Measurements from ENCODE around the gene CYP4F12.
A peak's percentile ranks its signal among the peaks of the same experiment; 100 is the strongest.

The CYP4F12 gene

DNA sequence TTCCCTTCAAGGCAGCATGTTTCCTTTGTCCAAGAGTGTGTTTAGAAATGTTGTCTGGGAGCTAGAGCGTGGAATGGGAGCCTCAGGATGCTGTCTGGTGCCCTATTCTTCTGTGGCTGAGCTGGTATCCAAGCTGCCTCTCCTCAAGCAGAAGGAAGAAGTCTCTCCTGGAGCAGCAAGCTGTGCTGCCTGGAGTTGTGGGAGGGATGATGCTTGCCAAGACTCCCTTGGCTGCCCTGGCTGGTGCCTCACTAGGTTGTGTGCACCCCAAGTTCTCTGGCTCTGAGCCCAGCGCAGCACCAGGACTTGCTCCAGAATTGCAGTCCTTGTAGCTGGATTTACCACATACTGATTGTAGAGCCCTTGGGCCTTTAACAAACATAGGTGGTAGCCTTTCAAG lies 36.9 kb upstream of the CYP4F12 start:
- Histone ChIP-seq H3K36me3 (ENCODE audit: control insufficient read depth in 1 of 2, insufficient read depth in 2 of 2, low read length in 2 of 2) (no peaks in the 10 kb centered on the region), H3K4me3 (ENCODE audit: low read depth in 1 of 2, low read length in 2 of 2) (no peak overlapping the region), H3K9ac (ENCODE audit: low read depth in 1 of 2, low read length in 2 of 2) (no peak overlapping the region), H3K27me3 (ENCODE audit: control insufficient read depth in 1 of 2, insufficient read depth in 2 of 2, low read length in 2 of 2) (no peaks in the 10 kb centered on the region), H3K9me3 (ENCODE audit: control insufficient read depth in 1 of 2, low read length in 2 of 2) (no peaks in the 10 kb centered on the region), H3K27ac (ENCODE audit: low read depth, low read length) (no peak overlapping the region), H3K4me1 (ENCODE audit: control insufficient read depth in 1 of 2, insufficient read depth in 2 of 2, low read length in 2 of 2) (peaks cover 13 to 34% of the 10 kb centered on the region in 2 donors)

DNA sequence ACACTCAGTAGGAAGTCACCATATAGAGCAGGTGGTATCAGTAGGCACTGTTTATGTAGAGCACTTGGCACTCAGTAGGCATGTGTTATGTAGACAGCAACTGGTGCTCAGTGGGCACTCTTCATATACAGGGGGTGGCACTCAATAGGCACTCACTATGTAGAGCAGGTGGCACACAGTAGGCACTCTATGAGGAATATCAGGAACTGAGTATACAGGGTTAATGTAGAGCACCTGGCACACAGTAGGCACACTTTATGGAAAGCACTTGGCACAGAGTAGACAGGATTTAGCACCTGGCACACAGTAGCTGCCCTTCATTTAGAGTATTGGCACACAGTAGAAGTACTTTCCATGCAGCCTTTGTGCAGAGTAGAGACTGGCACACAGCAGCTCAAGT lies 33.3 kb upstream of the CYP4F12 start:
- H3K36me3 ChIP-seq (ENCODE audit: control insufficient read depth in 1 of 2, insufficient read depth in 2 of 2, low read length in 2 of 2) = no peaks in the 10 kb centered on the region
- peaks cover 31 to 39% of the 10 kb centered on the region in 2 donors for H3K4me1 ChIP-seq (ENCODE audit: control insufficient read depth in 1 of 2, insufficient read depth in 2 of 2, low read length in 2 of 2)
- H3K9me3 ChIP-seq (ENCODE audit: control insufficient read depth in 1 of 2, low read length in 2 of 2) = no peaks in the 10 kb centered on the region
- H3K27ac ChIP-seq (ENCODE audit: low read depth, low read length) = no peak overlapping the region
- H3K27me3 ChIP-seq (ENCODE audit: control insufficient read depth in 1 of 2, insufficient read depth in 2 of 2, low read length in 2 of 2) = no peaks in the 10 kb centered on the region
- H3K9ac ChIP-seq (ENCODE audit: low read depth in 1 of 2, low read length in 2 of 2) = no peak overlapping the region
- H3K4me3 ChIP-seq (ENCODE audit: low read depth in 1 of 2, low read length in 2 of 2) = no peak overlapping the region

DNA sequence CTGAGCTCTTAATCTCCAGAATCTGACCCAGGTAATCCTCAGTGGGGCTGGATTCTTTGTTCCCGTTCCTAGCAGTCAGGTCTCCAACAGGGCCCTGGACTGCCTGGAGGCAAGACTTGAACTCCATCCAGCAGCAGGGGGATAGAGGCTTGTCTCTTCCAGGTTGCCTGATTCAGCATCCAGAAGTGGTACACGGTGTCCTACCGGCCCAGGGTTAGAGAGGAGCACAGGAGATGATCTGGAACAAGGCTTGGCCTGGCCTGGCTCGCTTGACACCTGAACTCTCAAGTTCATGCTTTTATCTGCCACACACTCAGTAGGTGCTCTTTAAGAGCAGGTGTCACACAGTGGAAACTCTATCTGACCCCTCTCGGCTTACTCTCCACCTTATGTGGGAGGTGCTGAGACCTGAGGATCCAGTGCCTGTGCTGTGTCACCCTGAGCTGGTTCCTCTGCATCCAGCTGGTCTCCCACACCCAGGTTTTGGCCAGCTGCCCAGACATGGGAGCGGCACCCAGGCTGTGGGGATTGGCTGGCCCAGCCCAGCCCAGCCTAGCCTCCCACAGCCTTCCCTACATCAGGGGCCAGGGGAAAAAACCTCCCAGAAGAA lies 32.5 kb upstream of the CYP4F12 start, which contains the start of gene CYP4F3:
CYP4F3 (plus strand) TSS at position 604 of the 610 bp plus-strand sequence. CDS start 519 bp downstream, outside the sequence.
- Histone ChIP-seq H3K27ac (ENCODE audit: low read depth, low read length) (peak within 1 kb of the TSS; percentile 88), H3K27me3 (ENCODE audit: control insufficient read depth in 1 of 2, insufficient read depth in 2 of 2, low read length in 2 of 2) (no peaks in the 10 kb centered on the region), H3K9me3 (ENCODE audit: control insufficient read depth in 1 of 2, low read length in 2 of 2) (no peaks in the 10 kb centered on the region), H3K9ac (ENCODE audit: low read depth in 1 of 2, low read length in 2 of 2) (peak within 1 kb of the TSS; percentile 48 to 54), H3K4me1 (ENCODE audit: control insufficient read depth in 1 of 2, insufficient read depth in 2 of 2, low read length in 2 of 2) (peaks cover 31 to 38% of the 10 kb centered on the region in 2 donors), H3K4me3 (ENCODE audit: low read depth in 1 of 2, low read length in 2 of 2) (peak within 1 kb of the TSS; percentile 46 to 49), H3K36me3 (ENCODE audit: control insufficient read depth in 1 of 2, insufficient read depth in 2 of 2, low read length in 2 of 2) (no peaks in the 10 kb centered on the region)

DNA sequence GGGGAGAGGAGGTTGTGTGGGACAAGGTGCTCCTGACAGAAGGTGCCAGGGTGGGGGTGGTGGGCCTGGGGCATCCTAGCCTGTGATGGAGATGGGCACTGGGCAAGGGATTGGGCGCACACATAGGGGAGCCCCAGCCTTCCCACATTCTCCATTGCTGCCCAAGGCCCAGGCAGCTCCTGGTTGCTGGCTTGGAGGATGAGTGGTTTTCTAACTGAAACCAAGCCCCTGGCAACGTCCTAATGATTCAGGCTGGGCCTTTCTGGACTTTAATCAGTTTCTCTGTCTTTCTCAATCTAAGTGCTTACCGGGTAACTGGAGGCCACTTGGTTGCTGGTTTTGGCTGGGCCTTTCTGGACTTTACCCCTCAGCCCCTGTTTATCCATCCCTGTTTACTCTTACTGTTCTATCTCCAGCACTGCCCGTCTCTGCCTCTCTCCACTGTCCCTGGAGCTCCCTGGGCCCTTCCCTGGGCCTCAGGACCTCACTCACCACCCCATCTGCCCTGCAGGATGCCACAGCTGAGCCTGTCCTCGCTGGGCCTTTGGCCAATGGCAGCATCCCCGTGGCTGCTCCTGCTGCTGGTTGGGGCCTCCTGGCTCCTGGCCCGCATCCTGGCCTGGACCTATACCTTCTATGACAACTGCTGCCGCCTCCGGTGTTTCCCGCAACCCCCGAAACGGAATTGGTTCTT lies 31.8 kb upstream of the CYP4F12 start:
- H3K27ac ChIP-seq (ENCODE audit: low read depth, low read length) = peak overlapping the region; percentile 88
- peak overlapping the region; percentile 48 to 54 for H3K9ac ChIP-seq (ENCODE audit: low read depth in 1 of 2, low read length in 2 of 2)

DNA sequence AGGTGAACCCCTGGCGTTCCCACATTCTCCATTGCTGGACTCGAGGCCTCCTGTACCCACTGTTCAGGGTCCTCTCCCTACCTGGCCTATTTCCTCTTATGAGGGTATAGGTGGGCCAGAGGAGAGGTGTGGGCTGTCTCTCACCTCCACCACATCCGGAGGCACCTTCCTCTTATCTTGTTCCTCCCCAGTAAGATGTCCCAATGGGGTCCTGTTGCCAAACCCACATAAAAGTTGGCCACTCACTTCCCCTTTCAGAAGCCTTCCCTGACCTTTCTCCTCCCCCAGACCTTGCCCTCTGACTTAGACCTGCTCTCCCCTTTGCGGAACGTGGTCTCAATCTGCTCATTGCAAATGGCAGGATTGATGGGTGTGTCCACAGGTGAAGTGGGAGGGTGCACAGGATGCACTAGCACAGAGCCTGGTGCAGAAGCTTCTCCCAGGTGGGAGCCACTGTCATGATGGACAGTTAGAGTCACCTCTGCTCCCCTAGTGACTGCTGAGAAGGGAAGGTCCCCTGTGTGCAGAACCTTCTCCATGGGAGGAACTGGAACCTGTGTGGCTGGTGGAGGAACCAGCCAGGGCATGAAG lies 30.9 kb upstream of the CYP4F12 start:
- H3K36me3 ChIP-seq (ENCODE audit: control insufficient read depth in 1 of 2, insufficient read depth in 2 of 2, low read length in 2 of 2) = no peaks in the 10 kb centered on the region
- peak overlapping the region; percentile 20 to 39 for H3K9ac ChIP-seq (ENCODE audit: low read depth in 1 of 2, low read length in 2 of 2)
- H3K27me3 ChIP-seq (ENCODE audit: control insufficient read depth in 1 of 2, insufficient read depth in 2 of 2, low read length in 2 of 2) = no peaks in the 10 kb centered on the region
- no peaks in the 10 kb centered on the region for H3K9me3 ChIP-seq (ENCODE audit: control insufficient read depth in 1 of 2, low read length in 2 of 2)
- peaks cover 31 to 33% of the 10 kb centered on the region in 2 donors for H3K4me1 ChIP-seq (ENCODE audit: control insufficient read depth in 1 of 2, insufficient read depth in 2 of 2, low read length in 2 of 2)
- peak overlapping the region; percentile 46 to 49 for H3K4me3 ChIP-seq (ENCODE audit: low read depth in 1 of 2, low read length in 2 of 2)
- H3K27ac ChIP-seq (ENCODE audit: low read depth, low read length) = peak overlapping the region; percentile 80

More for the DNA sequence above, 31.8 kb upstream of the CYP4F12 start:
- H3K36me3 ChIP-seq (ENCODE audit: control insufficient read depth in 1 of 2, insufficient read depth in 2 of 2, low read length in 2 of 2) = no peaks in the 10 kb centered on the region
- H3K27me3 ChIP-seq (ENCODE audit: control insufficient read depth in 1 of 2, insufficient read depth in 2 of 2, low read length in 2 of 2) = no peaks in the 10 kb centered on the region
- H3K9me3 ChIP-seq (ENCODE audit: control insufficient read depth in 1 of 2, low read length in 2 of 2) = no peaks in the 10 kb centered on the region
- peak overlapping the region; percentile 46 to 49 for H3K4me3 ChIP-seq (ENCODE audit: low read depth in 1 of 2, low read length in 2 of 2)
- peaks cover 31 to 35% of the 10 kb centered on the region in 2 donors for H3K4me1 ChIP-seq (ENCODE audit: control insufficient read depth in 1 of 2, insufficient read depth in 2 of 2, low read length in 2 of 2)

DNA sequence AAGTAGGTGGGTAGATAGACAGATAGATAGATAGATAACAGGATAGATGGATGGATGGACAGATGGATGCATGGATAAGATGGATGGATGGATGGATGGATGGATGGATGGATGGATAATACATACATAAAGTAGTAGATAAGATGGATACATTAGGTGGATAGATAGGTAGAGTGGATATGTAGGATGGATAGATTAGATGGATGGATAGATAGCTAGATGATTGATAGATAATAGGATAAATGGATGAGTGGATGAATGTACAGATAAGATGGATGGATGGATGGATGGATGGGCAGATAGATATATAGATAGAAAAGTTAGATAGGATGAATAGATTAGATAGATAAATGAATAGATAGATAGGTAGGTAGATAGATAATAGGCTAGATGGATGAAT lies 30.1 kb upstream of the CYP4F12 start:
- Histone ChIP-seq H3K9me3 (ENCODE audit: control insufficient read depth in 1 of 2, low read length in 2 of 2) (peaks cover 0 to 3% of the 10 kb centered on the region in 2 donors), H3K27ac (ENCODE audit: low read depth, low read length) (no peak overlapping the region), H3K4me1 (ENCODE audit: control insufficient read depth in 1 of 2, insufficient read depth in 2 of 2, low read length in 2 of 2) (peaks cover 31 to 33% of the 10 kb centered on the region in 2 donors), H3K36me3 (ENCODE audit: control insufficient read depth in 1 of 2, insufficient read depth in 2 of 2, low read length in 2 of 2) (no peaks in the 10 kb centered on the region), H3K27me3 (ENCODE audit: control insufficient read depth in 1 of 2, insufficient read depth in 2 of 2, low read length in 2 of 2) (no peaks in the 10 kb centered on the region), H3K9ac (ENCODE audit: low read depth in 1 of 2, low read length in 2 of 2) (no peak overlapping the region), H3K4me3 (ENCODE audit: low read depth in 1 of 2, low read length in 2 of 2) (no peak overlapping the region)

DNA sequence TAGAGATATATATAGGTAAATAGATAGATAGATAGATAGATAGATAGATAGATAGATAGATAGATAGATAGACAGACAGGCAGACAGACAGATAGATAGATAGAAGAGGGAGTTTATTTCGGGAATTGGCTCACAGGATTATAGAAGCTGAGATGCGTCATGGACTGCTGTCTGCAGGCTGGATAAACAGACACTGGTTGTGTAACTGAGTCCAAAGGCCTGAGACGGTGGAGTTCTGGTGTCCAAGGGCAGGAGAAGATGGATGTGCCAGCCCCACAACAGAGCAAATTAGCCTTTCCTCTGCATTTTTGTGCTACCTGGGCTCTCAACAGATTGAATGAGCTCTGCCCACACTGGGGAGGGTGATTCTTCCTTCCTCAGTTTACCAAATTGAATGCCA lies 29.5 kb upstream of the CYP4F12 start:
- no peaks in the 10 kb centered on the region for H3K27me3 ChIP-seq (ENCODE audit: control insufficient read depth in 1 of 2, insufficient read depth in 2 of 2, low read length in 2 of 2)
- H3K9me3 ChIP-seq (ENCODE audit: control insufficient read depth in 1 of 2, low read length in 2 of 2) = peaks cover 0 to 3% of the 10 kb centered on the region in 2 donors
- H3K4me3 ChIP-seq (ENCODE audit: low read depth in 1 of 2, low read length in 2 of 2) = no peak overlapping the region
- H3K27ac ChIP-seq (ENCODE audit: low read depth, low read length) = no peak overlapping the region
- H3K4me1 ChIP-seq (ENCODE audit: control insufficient read depth in 1 of 2, insufficient read depth in 2 of 2, low read length in 2 of 2) = peaks cover 31 to 33% of the 10 kb centered on the region in 2 donors
- H3K9ac ChIP-seq (ENCODE audit: low read depth in 1 of 2, low read length in 2 of 2) = no peak overlapping the region
- H3K36me3 ChIP-seq (ENCODE audit: control insufficient read depth in 1 of 2, insufficient read depth in 2 of 2, low read length in 2 of 2) = no peaks in the 10 kb centered on the region

DNA sequence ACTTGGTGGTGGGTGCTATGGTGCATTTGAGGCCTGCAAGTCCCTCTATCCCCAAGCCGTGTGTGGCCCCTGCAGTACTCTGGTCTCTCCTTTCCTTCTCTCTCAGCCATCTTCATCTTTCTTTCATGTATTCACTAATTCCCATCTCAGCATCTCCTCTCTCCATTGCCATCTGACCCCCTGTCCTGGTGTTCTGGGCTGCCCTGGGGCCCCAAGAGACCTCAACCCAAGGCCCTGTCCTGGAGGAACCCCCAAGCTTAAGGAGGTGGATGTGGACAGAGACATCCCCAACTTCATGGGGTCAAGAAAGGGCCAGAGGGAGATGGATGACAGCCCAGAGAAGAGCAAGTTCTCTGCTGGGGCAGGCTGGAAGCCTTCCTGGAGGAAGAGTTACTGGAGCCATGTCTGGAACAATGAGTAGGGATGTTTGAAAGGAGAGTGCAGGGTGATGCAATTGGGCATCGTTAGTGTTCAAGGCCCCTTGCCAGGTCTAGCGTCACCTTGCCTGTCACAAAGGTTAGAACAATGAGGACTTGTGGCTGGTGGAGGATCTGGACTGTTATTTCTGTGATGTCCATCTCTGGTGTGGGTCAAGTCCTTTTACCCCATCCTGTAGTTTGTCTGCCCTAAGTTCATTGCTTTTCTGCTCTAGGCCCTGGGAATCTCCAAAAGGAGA lies 28.7 kb upstream of the CYP4F12 start:
- Histone ChIP-seq H3K27me3 (ENCODE audit: control insufficient read depth in 1 of 2, insufficient read depth in 2 of 2, low read length in 2 of 2) (no peaks in the 10 kb centered on the region), H3K27ac (ENCODE audit: low read depth, low read length) (no peak overlapping the region), H3K4me3 (ENCODE audit: low read depth in 1 of 2, low read length in 2 of 2) (no peak overlapping the region), H3K9me3 (ENCODE audit: control insufficient read depth in 1 of 2, low read length in 2 of 2) (peaks cover 0 to 3% of the 10 kb centered on the region in 2 donors), H3K36me3 (ENCODE audit: control insufficient read depth in 1 of 2, insufficient read depth in 2 of 2, low read length in 2 of 2) (no peaks in the 10 kb centered on the region), H3K9ac (ENCODE audit: low read depth in 1 of 2, low read length in 2 of 2) (no peak overlapping the region), H3K4me1 (ENCODE audit: control insufficient read depth in 1 of 2, insufficient read depth in 2 of 2, low read length in 2 of 2) (peaks cover 31 to 32% of the 10 kb centered on the region in 2 donors)

DNA sequence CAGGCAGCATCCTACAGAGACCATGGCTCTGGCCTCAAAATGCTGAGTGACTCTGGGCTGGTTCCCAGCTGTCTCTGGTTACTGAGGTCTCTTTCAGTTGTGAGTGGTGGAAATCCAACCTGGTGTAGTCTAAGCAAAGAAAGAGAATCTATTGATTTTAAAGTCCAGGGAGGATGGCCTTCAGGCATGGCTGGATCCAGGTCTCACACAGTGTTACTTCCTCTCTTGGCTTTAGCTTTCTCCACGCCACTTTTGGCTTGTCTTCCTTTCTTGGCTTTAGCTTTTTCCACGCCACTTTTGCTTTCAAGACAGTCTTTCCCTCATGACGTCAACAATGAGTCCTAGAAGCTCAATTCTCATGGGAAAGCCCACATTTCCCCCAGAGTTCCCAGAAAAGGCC lies 28.1 kb upstream of the CYP4F12 start:
- peaks cover 25 to 26% of the 10 kb centered on the region in 2 donors for H3K4me1 ChIP-seq (ENCODE audit: control insufficient read depth in 1 of 2, insufficient read depth in 2 of 2, low read length in 2 of 2)
- H3K9me3 ChIP-seq (ENCODE audit: control insufficient read depth in 1 of 2, low read length in 2 of 2) = peaks cover 0 to 3% of the 10 kb centered on the region in 2 donors
- H3K4me3 ChIP-seq (ENCODE audit: low read depth in 1 of 2, low read length in 2 of 2) = no peak overlapping the region
- no peaks in the 10 kb centered on the region for H3K36me3 ChIP-seq (ENCODE audit: control insufficient read depth in 1 of 2, insufficient read depth in 2 of 2, low read length in 2 of 2)
- no peaks in the 10 kb centered on the region for H3K27me3 ChIP-seq (ENCODE audit: control insufficient read depth in 1 of 2, insufficient read depth in 2 of 2, low read length in 2 of 2)
- no peak overlapping the region for H3K9ac ChIP-seq (ENCODE audit: low read depth in 1 of 2, low read length in 2 of 2)
- no peak overlapping the region for H3K27ac ChIP-seq (ENCODE audit: low read depth, low read length)

DNA sequence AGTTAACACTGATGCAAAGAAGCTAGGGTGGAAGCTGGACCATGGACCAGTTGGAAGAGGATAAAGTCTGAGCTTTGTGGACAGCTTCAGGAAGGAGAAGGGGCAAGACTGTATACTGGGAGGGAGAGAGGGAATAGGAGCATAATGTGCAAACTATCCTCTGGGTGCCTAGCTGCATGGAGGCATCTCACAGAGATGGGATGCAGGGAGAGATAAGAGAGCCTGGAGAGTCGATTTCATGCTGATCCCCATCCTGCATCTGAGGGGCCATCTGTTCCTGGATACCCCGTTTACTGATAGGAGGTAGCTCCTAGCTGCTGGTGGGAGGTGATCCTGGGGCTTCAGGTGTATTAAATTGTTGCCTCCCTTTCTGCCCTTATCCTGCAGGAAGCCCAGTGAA lies 23.4 kb upstream of the CYP4F12 start:
- Histone ChIP-seq H3K9ac (ENCODE audit: low read depth in 1 of 2, low read length in 2 of 2) (no peak overlapping the region), H3K27me3 (ENCODE audit: control insufficient read depth in 1 of 2, insufficient read depth in 2 of 2, low read length in 2 of 2) (no peaks in the 10 kb centered on the region), H3K36me3 (ENCODE audit: control insufficient read depth in 1 of 2, insufficient read depth in 2 of 2, low read length in 2 of 2) (no peaks in the 10 kb centered on the region), H3K9me3 (ENCODE audit: control insufficient read depth in 1 of 2, low read length in 2 of 2) (peaks cover 0 to 3% of the 10 kb centered on the region in 2 donors), H3K4me1 (ENCODE audit: control insufficient read depth in 1 of 2, insufficient read depth in 2 of 2, low read length in 2 of 2) (no peaks in the 10 kb centered on the region), H3K27ac (ENCODE audit: low read depth, low read length) (no peak overlapping the region), H3K4me3 (ENCODE audit: low read depth in 1 of 2, low read length in 2 of 2) (no peak overlapping the region)

All from duodenal mucosa (tissue), 2 donors.